NCI-H2107 treated with DMSO at 0.1 percent for 48 hours (cell line): ENCODE results near the gene PITPNM3.

Source experiments
- DNase-seq: peaks from one replicate; lab custom pipeline; 2025; ENCODE audit not compliant: unreplicated experiment; lab: John Stamatoyannopoulos, UW

PITPNM3 gene

GRCh38 chr17:6502871-6503509 lies 53.4 kb downstream of the PITPNM3 start:
- no peak for DNase-seq

- DNase-seq, result no peak
Measured at GRCh38 chr17:6502142-6502541, 54.2 kb downstream of the PITPNM3 start.

DNA sequence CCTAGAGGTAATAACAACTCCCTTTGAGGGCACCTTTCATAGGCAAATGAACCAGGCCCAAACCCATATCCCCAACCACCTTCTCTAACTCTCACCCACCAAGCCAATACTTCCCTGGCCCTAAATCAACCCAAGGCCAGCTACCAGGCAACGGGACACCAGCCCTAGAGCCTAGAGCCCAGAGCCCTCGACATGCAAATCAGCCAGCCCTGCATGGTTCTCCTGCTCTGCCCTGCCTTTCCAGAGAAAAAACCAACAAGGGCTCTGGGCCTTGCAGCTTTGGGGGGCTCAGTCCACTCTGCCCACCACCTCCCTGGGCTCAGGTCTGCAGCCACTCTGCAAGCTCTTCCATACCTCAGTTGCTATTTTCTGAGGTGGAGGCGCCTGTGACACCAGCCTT lies 55.0 kb downstream of the PITPNM3 start:
- no peak for DNase-seq

DNA sequence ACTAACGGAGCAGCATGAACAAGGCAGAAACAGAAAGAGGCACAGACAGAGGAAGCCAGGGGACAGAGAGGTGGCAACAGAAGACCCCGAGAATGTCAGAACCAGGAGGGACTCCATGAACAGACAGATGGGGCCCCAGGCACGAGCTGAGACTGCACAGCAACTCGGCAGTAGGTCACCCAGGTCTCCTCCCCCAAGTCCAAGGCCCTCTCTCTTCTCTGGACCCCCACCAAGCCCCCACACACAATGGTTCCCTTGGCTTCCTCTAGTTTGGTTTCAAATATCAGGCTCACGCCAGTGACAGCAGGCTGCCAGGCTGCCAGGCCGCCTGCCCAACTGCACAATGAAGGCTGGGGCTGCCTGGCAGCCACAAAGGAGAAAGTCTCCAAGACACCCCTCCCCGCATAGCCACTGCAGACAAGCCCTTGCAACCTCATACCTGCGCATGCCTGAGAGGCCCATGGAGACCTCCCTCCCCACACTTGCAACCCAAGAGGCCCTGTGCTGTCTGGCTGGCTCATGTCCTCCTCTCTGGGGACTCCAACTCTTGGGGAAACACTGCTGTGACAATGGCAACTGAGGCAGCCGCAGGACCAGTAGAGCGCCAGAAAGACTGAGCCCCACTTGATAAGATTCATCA lies 57.3 kb downstream of the PITPNM3 start:
- no peak for DNase-seq

- DNase-seq, result no peak
Measured at GRCh38 chr17:6498356-6498755, 58.0 kb downstream of the PITPNM3 start.

- DNase-seq, result no peak
Measured at GRCh38 chr17:6497496-6498221, 58.7 kb downstream of the PITPNM3 start.

- no peak for DNase-seq
Measured at GRCh38 chr17:6496640-6497441, 59.5 kb downstream of the PITPNM3 start.

- DNase-seq, result peak; percentile 25
Measured at GRCh38 chr17:6496116-6496481, 60.3 kb downstream of the PITPNM3 start.

GRCh38 chr17:6495450-6496115 lies 60.8 kb downstream of the PITPNM3 start:
- no peak for DNase-seq

DNA sequence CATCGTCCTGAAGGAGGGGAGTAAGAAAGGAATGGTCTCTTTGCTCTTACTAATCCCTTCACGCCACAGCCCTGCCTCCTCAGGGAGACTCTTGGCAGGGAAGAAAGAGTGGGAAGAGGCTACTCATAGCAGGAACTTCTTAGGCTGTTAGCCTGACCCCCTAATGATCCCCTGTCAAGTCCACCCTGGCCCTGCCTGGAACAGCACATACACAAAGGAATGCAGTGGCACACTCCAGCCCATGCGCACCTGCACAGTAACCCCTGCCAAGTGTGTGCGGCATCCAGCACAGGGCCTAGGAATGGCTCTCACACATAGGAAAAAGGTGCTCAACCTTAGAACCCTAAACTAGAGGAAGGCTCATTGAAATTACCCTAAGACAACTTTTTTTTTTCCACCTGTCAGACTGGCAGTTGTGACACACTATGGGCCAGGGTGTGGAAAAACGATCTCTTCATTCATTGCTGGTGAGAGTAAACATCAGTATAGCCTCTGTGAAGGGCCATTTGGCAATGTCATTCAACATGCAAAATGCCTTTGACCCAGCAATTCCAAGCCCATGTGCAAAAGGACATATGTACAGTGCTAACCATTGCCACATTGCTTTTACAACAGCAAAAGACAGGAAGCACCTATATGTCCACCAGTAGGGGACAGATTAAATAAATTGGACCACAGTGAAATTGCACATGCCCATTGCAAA lies 62.0 kb downstream of the PITPNM3 start:
- no peak for DNase-seq

DNA sequence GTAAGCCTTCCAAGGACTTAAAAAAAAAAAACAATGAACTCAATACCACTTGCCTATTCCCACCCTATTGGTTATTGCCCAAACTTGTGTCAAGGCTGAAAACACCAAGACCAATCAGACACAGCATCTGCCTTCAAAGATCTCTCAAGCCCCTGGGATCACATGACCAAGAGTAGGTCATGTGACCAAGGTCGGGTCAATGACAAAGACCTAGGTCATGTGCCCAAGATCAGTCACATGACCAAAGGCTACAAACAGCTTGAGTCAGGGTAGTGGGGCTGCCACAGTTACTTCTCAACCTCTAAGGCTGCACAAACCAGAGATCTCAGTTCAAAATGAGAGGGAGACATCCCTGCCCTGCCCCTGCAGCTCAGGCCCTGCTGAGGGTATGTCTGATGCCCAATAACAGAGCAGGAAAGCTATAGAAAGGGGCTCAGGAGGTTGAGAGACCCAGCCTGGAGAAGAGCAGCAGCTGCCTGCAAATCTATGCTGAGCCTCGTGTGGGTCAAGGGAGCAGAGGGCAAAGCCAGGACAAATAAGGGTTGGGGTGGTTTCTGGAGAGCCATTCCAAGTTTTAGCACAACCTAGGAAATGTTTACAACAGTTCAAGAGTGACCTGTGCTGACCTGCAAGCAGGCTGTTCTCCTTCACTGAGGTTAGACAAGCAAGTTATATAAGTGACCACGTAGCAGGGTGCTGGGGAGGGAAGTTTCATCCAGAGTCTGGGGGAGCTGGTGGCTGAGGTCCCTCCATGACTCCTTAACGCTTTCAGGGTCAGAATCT lies 63.3 kb downstream of the PITPNM3 start:
- DNase-seq, result no peak

- DNase-seq, result no peak
Measured at GRCh38 chr17:6491071-6491700, 65.2 kb downstream of the PITPNM3 start.

GRCh38 chr17:6489016-6489550 lies 67.3 kb downstream of the PITPNM3 start:
- no peak for DNase-seq

GRCh38 chr17:6488008-6488539 lies 68.3 kb downstream of the PITPNM3 start:
- no peak for DNase-seq

GRCh38 chr17:6487251-6488007 lies 68.9 kb downstream of the PITPNM3 start:
- no peak for DNase-seq

GRCh38 chr17:6485646-6486412 lies 70.5 kb downstream of the PITPNM3 start:
- no peak for DNase-seq

- no peak for DNase-seq
Measured at GRCh38 chr17:6483507-6483906, 72.8 kb downstream of the PITPNM3 start.
